ENCODE measurements around the gene ZCWPW1. TPM values are rescaled to one million over a fixed set of nuclear protein-coding genes. Genes with fewer than 3 reads are reported as not detected.

The ZCWPW1 gene
- total and polyA plus RNA-seq, 2 of the 13 experiments (the other 11 are each of a cell fraction or from before 2014, with no cell fraction given), result 2.4 to 2.5 TPM

- TF ChIP-seq ZNF282 (IDR thresholded peaks at IDR 0.05; ENCODE audit: partially characterized antibody), result no peak
- no peak for TF ChIP-seq MED13 (CRISPR knock-in tag; IDR thresholded peaks at IDR 0.05)
- TF ChIP-seq XBP1 (CRISPR knock-in tag; IDR thresholded peaks at IDR 0.05), result no peak
- TF ChIP-seq ZNF550 (CRISPR knock-in tag; IDR thresholded peaks at IDR 0.05; ENCODE audit: borderline replicate concordance), result 0 out of 2 replicates have a peak, but pooled peaks have one; percentile 30
- TF ChIP-seq ZNF615 (CRISPR knock-in tag; IDR thresholded peaks at IDR 0.05; ENCODE audit: borderline replicate concordance), result peak; percentile 94; the same call in 1 of the 2 replicates
- no peak for TF ChIP-seq ZSCAN29 (CRISPR knock-in tag; conservative IDR thresholded peaks at IDR 0.05)
- TF ChIP-seq ZNF230 (CRISPR knock-in tag; IDR thresholded peaks at IDR 0.05), result no peak
- TF ChIP-seq ATF7-NPFF (CRISPR knock-in tag; IDR thresholded peaks at IDR 0.05; ENCODE audit: low read depth), result no peak
- TF ChIP-seq KAT2B (IDR thresholded peaks at IDR 0.05; ENCODE audit: borderline replicate concordance, low read depth, low read length), result no peak
- no peak for TF ChIP-seq STAG1 (CRISPR knock-in tag; IDR thresholded peaks at IDR 0.05)
- no peak for TF ChIP-seq SMAD9 (CRISPR knock-in tag; IDR thresholded peaks at IDR 0.05)
- peak; percentile 47; the same call in 1 of the 2 replicates for TF ChIP-seq KDM5B (CRISPR knock-in tag; IDR thresholded peaks at IDR 0.05; ENCODE audit: borderline replicate concordance)
- TF ChIP-seq DBP (CRISPR knock-in tag; IDR thresholded peaks at IDR 0.05; ENCODE audit: not compliant biosample characterization), result no peak
- peak; percentile 75; the same call in 1 of the 2 replicates for TF ChIP-seq ZFX (CRISPR knock-in tag; IDR thresholded peaks at IDR 0.05; ENCODE audit: low read depth)
- TF ChIP-seq NFE2 (CRISPR knock-in tag; IDR thresholded peaks at IDR 0.05), result no peak
- no peak for TF ChIP-seq ZSCAN12 (CRISPR knock-in tag; IDR thresholded peaks at IDR 0.05)
- no peak for TF ChIP-seq MXD3 (CRISPR knock-in tag; IDR thresholded peaks at IDR 0.05)
- no peak for TF ChIP-seq HDAC2 (CRISPR knock-in tag; IDR thresholded peaks at IDR 0.05)
- TF ChIP-seq, protein P1, sequence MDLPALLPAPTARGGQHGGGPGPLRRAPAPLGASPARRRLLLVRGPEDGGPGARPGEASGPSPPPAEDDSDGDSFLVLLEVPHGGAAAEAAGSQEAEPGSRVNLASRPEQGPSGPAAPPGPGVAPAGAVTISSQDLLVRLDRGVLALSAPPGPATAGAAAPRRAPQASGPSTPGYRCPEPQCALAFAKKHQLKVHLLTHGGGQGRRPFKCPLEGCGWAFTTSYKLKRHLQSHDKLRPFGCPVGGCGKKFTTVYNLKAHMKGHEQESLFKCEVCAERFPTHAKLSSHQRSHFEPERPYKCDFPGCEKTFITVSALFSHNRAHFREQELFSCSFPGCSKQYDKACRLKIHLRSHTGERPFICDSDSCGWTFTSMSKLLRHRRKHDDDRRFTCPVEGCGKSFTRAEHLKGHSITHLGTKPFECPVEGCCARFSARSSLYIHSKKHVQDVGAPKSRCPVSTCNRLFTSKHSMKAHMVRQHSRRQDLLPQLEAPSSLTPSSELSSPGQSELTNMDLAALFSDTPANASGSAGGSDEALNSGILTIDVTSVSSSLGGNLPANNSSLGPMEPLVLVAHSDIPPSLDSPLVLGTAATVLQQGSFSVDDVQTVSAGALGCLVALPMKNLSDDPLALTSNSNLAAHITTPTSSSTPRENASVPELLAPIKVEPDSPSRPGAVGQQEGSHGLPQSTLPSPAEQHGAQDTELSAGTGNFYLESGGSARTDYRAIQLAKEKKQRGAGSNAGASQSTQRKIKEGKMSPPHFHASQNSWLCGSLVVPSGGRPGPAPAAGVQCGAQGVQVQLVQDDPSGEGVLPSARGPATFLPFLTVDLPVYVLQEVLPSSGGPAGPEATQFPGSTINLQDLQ (CRISPR knock-in tag; IDR thresholded peaks at IDR 0.05), result no peak
- TF ChIP-seq ZNF879 (CRISPR knock-in tag; IDR thresholded peaks at IDR 0.05), result no peak
- no peak for TF ChIP-seq ZMYM4 (CRISPR knock-in tag; IDR thresholded peaks at IDR 0.05)
- TF ChIP-seq, protein P2, sequence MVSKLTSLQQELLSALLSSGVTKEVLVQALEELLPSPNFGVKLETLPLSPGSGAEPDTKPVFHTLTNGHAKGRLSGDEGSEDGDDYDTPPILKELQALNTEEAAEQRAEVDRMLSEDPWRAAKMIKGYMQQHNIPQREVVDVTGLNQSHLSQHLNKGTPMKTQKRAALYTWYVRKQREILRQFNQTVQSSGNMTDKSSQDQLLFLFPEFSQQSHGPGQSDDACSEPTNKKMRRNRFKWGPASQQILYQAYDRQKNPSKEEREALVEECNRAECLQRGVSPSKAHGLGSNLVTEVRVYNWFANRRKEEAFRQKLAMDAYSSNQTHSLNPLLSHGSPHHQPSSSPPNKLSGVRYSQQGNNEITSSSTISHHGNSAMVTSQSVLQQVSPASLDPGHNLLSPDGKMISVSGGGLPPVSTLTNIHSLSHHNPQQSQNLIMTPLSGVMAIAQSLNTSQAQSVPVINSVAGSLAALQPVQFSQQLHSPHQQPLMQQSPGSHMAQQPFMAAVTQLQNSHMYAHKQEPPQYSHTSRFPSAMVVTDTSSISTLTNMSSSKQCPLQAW (CRISPR knock-in tag; IDR thresholded peaks at IDR 0.05), result no peak; the same call in 1 of the 2 replicates
These were observed 1.4 kb upstream of the ZCWPW1 start, which contains the start of gene MEPCE (continued) for GRCh38 chr7:100429637-100430492.

All from HepG2 (cell line).